Purkinje cell (primary cell): ENCODE measurements around the gene DNAJC11. TPM values are rescaled to one million over a fixed set of nuclear protein-coding genes. Genes with fewer than 3 reads are reported as not detected.

Source experiments
- polyA plus RNA-seq: library from polyadenylated mRNA; unstranded; fragments of >200 nt; fragmentation: Nextera tagmentation; gene quantifications from 2 replicates; pipeline ENCODE4 v1.2.1, GENCODE V29; 2014

Gene DNAJC11, protein sequence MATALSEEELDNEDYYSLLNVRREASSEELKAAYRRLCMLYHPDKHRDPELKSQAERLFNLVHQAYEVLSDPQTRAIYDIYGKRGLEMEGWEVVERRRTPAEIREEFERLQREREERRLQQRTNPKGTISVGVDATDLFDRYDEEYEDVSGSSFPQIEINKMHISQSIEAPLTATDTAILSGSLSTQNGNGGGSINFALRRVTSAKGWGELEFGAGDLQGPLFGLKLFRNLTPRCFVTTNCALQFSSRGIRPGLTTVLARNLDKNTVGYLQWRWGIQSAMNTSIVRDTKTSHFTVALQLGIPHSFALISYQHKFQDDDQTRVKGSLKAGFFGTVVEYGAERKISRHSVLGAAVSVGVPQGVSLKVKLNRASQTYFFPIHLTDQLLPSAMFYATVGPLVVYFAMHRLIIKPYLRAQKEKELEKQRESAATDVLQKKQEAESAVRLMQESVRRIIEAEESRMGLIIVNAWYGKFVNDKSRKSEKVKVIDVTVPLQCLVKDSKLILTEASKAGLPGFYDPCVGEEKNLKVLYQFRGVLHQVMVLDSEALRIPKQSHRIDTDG
- 26.0 and 32.5 TPM in 2 replicates for polyA plus RNA-seq

GRCh38 chr1:6701437-6702153, at the start of gene DNAJC11:
DNAJC11 (minus strand) TSS chr1:6701816; CDS start chr1:6701800, 16 bp downstream.

DNA sequence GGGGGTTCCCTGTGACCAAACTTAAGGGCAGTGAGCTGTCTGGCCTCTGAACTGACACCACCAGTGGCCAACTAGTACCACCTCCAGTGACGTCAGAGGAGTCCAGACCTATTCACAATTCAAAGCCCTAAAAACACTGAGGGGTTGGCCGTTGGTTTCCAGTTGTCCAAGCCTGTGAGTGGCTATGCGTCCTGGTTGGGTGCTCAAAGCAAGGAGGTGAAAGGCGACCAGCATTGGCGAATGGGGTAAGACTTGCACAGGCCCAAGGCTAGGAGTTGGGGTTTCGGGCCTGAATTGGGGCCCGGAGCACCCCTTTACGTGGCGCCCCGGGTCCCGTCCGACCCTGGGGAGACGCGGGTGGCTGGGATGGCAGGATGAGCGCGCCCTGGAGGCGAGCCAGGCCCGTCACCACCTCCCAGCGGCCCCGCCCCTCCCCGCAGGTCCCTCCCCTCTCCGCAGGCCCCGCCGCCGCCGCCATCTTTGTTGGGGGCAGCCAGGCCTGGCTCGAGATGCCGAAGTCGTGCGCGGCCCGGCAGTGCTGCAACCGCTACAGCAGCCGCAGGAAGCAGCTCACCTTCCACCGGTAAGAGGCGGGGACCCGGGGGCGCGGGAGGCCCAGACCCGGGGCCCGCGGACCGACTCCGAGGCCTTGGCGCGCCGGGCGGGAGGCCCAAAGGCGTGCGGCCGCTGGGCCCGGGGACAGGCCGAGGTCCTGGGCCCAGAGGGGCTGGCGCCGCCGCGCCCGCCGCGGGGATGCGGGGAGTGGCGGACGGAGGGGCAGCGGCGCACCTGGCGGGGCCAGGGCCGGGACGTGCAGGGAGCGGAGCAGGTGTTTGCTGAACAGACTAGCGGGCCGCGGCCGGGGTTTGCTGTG, 76.7 kb downstream of the DNAJC11 start, which contains the start of gene THAP3:
Gene THAP3, plus strand, starts transcription at position 159 of the 874 bp plus-strand sequence. Its CDS starts 351 bp downstream, at position 510.

GRCh38 chr1:6613361-6614018, 88.1 kb downstream of the DNAJC11 start, which contains the start of gene PHF13:
PHF13 (plus strand) TSS chr1:6613731; CDS start chr1:6614067, 336 bp downstream.

DNA sequence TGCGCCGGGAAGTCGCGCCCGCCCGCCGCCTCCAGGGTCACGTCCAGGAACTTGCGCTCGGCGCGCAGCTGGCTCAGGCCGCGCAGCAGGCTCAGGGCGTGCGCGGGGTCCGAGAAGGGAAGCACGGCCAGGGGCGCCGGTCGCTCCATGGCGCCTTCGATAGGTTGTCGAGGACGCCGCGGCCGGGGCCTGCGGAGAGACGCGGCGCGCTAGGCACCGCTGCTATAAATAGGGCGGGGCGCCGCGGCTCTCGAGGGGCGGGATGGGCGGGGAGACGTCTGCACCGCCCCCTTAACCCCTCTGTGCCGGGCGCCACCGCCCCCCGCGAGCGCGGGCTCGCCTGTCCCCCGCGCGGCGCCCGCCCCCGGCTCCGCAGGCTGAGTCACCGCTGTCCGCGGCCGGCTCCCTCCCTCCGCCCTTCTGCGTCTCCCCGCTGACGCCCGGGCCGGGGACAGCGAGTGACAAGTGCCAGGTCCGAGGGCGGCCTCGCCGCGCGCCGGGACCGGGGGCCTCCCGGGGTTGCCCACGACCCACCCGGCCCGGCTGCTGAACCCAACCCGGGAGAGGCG, 98.9 kb downstream of the DNAJC11 start, which contains the start of gene KLHL21:
Gene KLHL21, minus strand, starts transcription at position 201 of the 569 bp plus-strand sequence. Its CDS starts 52 bp downstream, at position 149.

Other genes with a start within 250 kb of the DNAJC11 start
- gene TNFRSF25, start 235.6 kb downstream of the DNAJC11 start, polyA plus RNA-seq, result 2.7 and 6.0 TPM in 2 replicates
- gene PLEKHG5, start 210.1 kb downstream of the DNAJC11 start, polyA plus RNA-seq, result 1.8 and 2.4 TPM in 2 replicates
- 2.2 and 4.6 TPM in 2 replicates for gene NOL9, start 147.3 kb downstream of the DNAJC11 start, polyA plus RNA-seq
- gene TAS1R1, start 146.5 kb downstream of the DNAJC11 start, polyA plus RNA-seq, result 0.35 TPM in 1 of 2 replicates, not detected in the other
- 0.69 and 1.4 TPM in 2 replicates for gene ZBTB48, start 121.8 kb downstream of the DNAJC11 start, polyA plus RNA-seq
- gene KLHL21, start 98.9 kb downstream of the DNAJC11 start, polyA plus RNA-seq, result 1.6 and 2.7 TPM in 2 replicates
- 2.1 and 2.3 TPM in 2 replicates for gene PHF13, start 88.1 kb downstream of the DNAJC11 start, polyA plus RNA-seq
- gene THAP3, start 76.9 kb downstream of the DNAJC11 start, polyA plus RNA-seq, result 4.7 and 7.4 TPM in 2 replicates
- 153 and 194 TPM in 2 replicates for gene CAMTA1, start 83.6 kb upstream of the DNAJC11 start, polyA plus RNA-seq